HCT116 (cell line): ENCODE results near the gene AGAP1. TPM values are rescaled to one million over a fixed set of nuclear protein-coding genes. Genes with fewer than 3 reads are reported as not detected.

Experiments
- ATAC-seq: fragments of 200-7000 bp; cut with Tn5 transposase; 2 replicates; pipeline ENCODE4 v1.9.1; 2020; ENCODE audit warnings: mild to moderate bottlenecking, moderate library complexity
- BruUV-seq: library from RNA; stranded (reverse); fragments of 400-500 nt; replicated peaks from 2 replicates; lab custom pipeline; 2021; lab: Mats Ljungman, UMichigan
- CTCF ChIA-PET: fragments of 300-600 bp; sonication (Branson Sonifier 250); formaldehyde crosslinking; loops from one replicate; lab custom pipeline; 2021; ENCODE audit warnings: antibody characterized with exemption; lab: Charles Lee
- POLR2A ChIA-PET: fragments of 300-600, 350-600 bp; sonication (Branson Sonifier 250); formaldehyde crosslinking; loops from one replicate; lab custom pipeline; 2021; ENCODE audit warnings: antibody characterized with exemption; lab: Charles Lee
- RAD21 ChIA-PET, 2 experiments: fragments of 300-600 bp; sonication (Branson Sonifier 250); formaldehyde crosslinking; loops; one replicate each; lab custom pipeline; 2023; ENCODE audit warnings: low total read pairs in 2 of 2; ENCODE audit not compliant: uncharacterized antibody in 2 of 2, unreplicated experiment in 2 of 2, low non-redundant PET in 1 of 2; lab: Charles Lee
- DNase-seq: peaks from one replicate; pipeline ENCODE4 v3.0.0-alpha.2; 2010; ENCODE audit warnings: low read depth, low spot score
- H2AFZ ChIP-seq: fragments of 200-600 bp; shearing (Covaris generic), sonication (generic); 2 replicates; pipeline ENCODE4 v1.6.1; 2017; ENCODE audit warnings: low read depth, mixed run types, mixed read lengths, antibody characterized with exemption, low read length; ENCODE audit not compliant: poor library complexity, severe bottlenecking
- H3K27ac ChIP-seq: 2 replicates; pipeline ENCODE4 v1.5.1; 2012; ENCODE audit warnings: low read depth, low read length
- H3K27me3 ChIP-seq: fragments of 200-600 bp; sonication (generic); 2 replicates; pipeline ENCODE4 v1.6.1; 2016; ENCODE audit warnings: mixed run types, low read length, mixed read lengths; ENCODE audit not compliant: insufficient read depth
- H3K36me3 ChIP-seq, 2 experiments: fragments of 200-500 bp in 1 of 2; fragments of 200-600 bp in 1 of 2; sonication (Bioruptor generic) in 1 of 2; sonication (generic) in 1 of 2; 2 replicates each; pipeline versions ENCODE4 v1.5.1 to v1.6.1; 2014 to 2016; ENCODE audit warnings: low read length in 2 of 2, inconsistent platforms in 1 of 2, mixed read lengths in 1 of 2, mixed run types in 1 of 2; ENCODE audit not compliant: insufficient read depth in 2 of 2, control insufficient read depth in 1 of 2
- H3K4me1 ChIP-seq, 2 experiments: fragments of 200-600 bp in 1 of 2; sonication (generic) in 1 of 2; 2 replicates each; pipeline versions ENCODE4 v1.5.1 to v1.6.1; 2012 to 2017; ENCODE audit warnings: low read length in 2 of 2, inconsistent platforms in 1 of 2, mild to moderate bottlenecking in 1 of 2, mixed read lengths in 1 of 2, mixed run types in 1 of 2, moderate library complexity in 1 of 2; ENCODE audit not compliant: insufficient read depth in 2 of 2, control insufficient read depth in 1 of 2
- H3K4me2 ChIP-seq: fragments of 200-600 bp; sonication (generic); 2 replicates; pipeline ENCODE4 v1.6.1; 2017; ENCODE audit warnings: mixed run types, low read length, mixed read lengths
- H3K4me3 ChIP-seq, 2 experiments: fragments of 200-600 bp in 1 of 2; sonication (generic) in 1 of 2; replicated peaks in 1 of 2; 2 replicates each; pipeline ENCODE4 v1.5.1; 2011 to 2016; ENCODE audit warnings: low read length in 2 of 2, control low read depth in 1 of 2, low read depth in 1 of 2, mild to moderate bottlenecking in 1 of 2, mixed read lengths in 1 of 2, mixed run types in 1 of 2
- H3K79me2 ChIP-seq: fragments of 200-600 bp; sonication (generic); 2 replicates; pipeline ENCODE4 v1.6.1; 2017; ENCODE audit warnings: mild to moderate bottlenecking, mixed run types, low read length, moderate library complexity, mixed read lengths; ENCODE audit not compliant: insufficient read depth
- H3K9ac ChIP-seq: fragments of 200-600 bp; sonication (generic); 2 replicates; pipeline ENCODE4 v1.6.1; 2016; ENCODE audit warnings: low read length, mixed read lengths
- H3K9me2 ChIP-seq: fragments of 200-600 bp; sonication (generic), shearing (Covaris generic); 2 replicates; pipeline ENCODE4 v1.6.1; 2017; ENCODE audit warnings: mixed run types, mild to moderate bottlenecking, moderate library complexity; ENCODE audit not compliant: insufficient read depth
- H3K9me3 ChIP-seq, 2 experiments: fragments of 200-500 bp in 1 of 2; fragments of 200-600 bp in 1 of 2; sonication (Bioruptor generic) in 1 of 2; sonication (generic) in 1 of 2; 2 replicates each; pipeline ENCODE4 v1.6.1; 2014 to 2017; ENCODE audit warnings: low read length in 2 of 2, mixed read lengths in 2 of 2, inconsistent platforms in 1 of 2, low read depth in 1 of 2, mild to moderate bottlenecking in 1 of 2, mixed run types in 1 of 2, moderate library complexity in 1 of 2; ENCODE audit not compliant: control insufficient read depth in 1 of 2, insufficient read depth in 1 of 2
- H4K20me1 ChIP-seq: fragments of 200-600 bp; sonication (generic), shearing (Covaris generic); 2 replicates; pipeline ENCODE4 v1.6.1; 2017; ENCODE audit warnings: mixed run types, mild to moderate bottlenecking, moderate library complexity; ENCODE audit not compliant: insufficient read depth
- CBX3 ChIP-seq: IDR thresholded peaks from 2 replicates; pipeline ENCODE4 v1.6.1; 2012; ENCODE audit warnings: low read depth
- EGR1 ChIP-seq: IDR thresholded peaks from 2 replicates; pipeline ENCODE4 v1.6.1; 2012; ENCODE audit warnings: low read depth
- MAX ChIP-seq: IDR thresholded peaks from 2 replicates; pipeline ENCODE4 v1.6.1; 2012
- REST ChIP-seq: IDR thresholded peaks from 2 replicates; pipeline ENCODE4 v1.6.1; 2012; ENCODE audit warnings: low read depth
- ZBTB33 ChIP-seq: IDR thresholded peaks from 2 replicates; pipeline ENCODE4 v1.6.1; 2011; ENCODE audit warnings: mild to moderate bottlenecking, low read length, moderate library complexity; ENCODE audit not compliant: insufficient replicate concordance; ENCODE audit errors: extremely low read depth
- ZNF274 ChIP-seq: fragments of 200-500 bp; sonication (Bioruptor generic); IDR thresholded peaks from 2 replicates; pipeline ENCODE4 v1.6.1; 2014; ENCODE audit warnings: mild to moderate bottlenecking, low read depth, low read length, inconsistent platforms
- intact Hi-C: fragments of 100-400 bp; cut with micrococcal nuclease; formaldehyde crosslinking; loops from 2 replicates; pipeline ENCODE4 v1.10.0; 2022
- total RNA-seq: library from RNA; stranded (reverse); gene quantifications from one replicate; pipeline ENCODE4 v1.2.1, GENCODE V29; 2021; ENCODE audit not compliant: unreplicated experiment

Gene AGAP1
- total RNA-seq, 1 experiment from 2014 or later = 43.8 TPM

GRCh38 chr2:235952714-235953113 is 458.9 kb downstream of the AGAP1 start:
- Histone ChIP-seq H3K27me3 (no peaks in the 10 kb centered on the region), H3K79me2 (no peaks in the 10 kb centered on the region), H4K20me1 (no peaks in the 10 kb centered on the region), H3K9ac (no peak overlapping the region), H3K4me1 (no peaks in the 10 kb centered on the region), H3K27ac (no peak overlapping the region), H3K4me2 (no peak overlapping the region), H2AFZ (no peak overlapping the region), H3K9me2 (no peaks in the 10 kb centered on the region), H3K4me3 (no peak overlapping the region), H3K36me3 (no peaks in the 10 kb centered on the region), H3K9me3 (no peaks in the 10 kb centered on the region)
- intact Hi-C loops = no loop called here
- no TSS peak for BruUV-seq
- ATAC-seq (no peak), DNase-seq (no peak)
- TF ChIP-seq EGR1 (no peak), CBX3 (no peak), ZBTB33 (no peak), REST (no peak), ZNF274 (no peak), MAX (no peak)
- ChIA-PET CTCF (no interaction called here), POLR2A (no interaction called here), RAD21 (no interaction called here)
